Breast epithelium (tissue), 4 donors: ENCODE results near the gene DPP9. TPM values are rescaled to one million over a fixed set of nuclear protein-coding genes. Genes with fewer than 3 reads are reported as not detected.
"Not testable (repeated sequence)": the region's sequence is repeated elsewhere in the genome, so short reads cannot be mapped to it uniquely, and the experiment has no call there.

Experiments used
- DNase-seq, 2 donors: peaks; one replicate each; pipeline ENCODE4 v3.0.0-alpha.2; 2019; ENCODE audit warnings: low spot score in 2 of 2
- H3K27ac ChIP-seq, 2 donors: fragments of 200-600 bp; sonication (generic) in 1 of 2; one replicate each; pipeline ENCODE4 v1.5.1; 2016 to 2019; ENCODE audit warnings: mild to moderate bottlenecking in 1 of 2
- H3K27me3 ChIP-seq, 2 donors: fragments of 200-600 bp; sonication (generic) in 1 of 2; one replicate each; pipeline versions ENCODE4 v1.5.1 to v1.6.0; 2017 to 2019; ENCODE audit warnings: control low read depth in 1 of 2, mild to moderate bottlenecking in 1 of 2
- H3K36me3 ChIP-seq: fragments of 200-600 bp; one replicate; pipeline ENCODE4 v1.5.1; 2019
- H3K4me1 ChIP-seq, 2 donors: fragments of 200-600 bp; sonication (generic); one replicate each; pipeline ENCODE4 v1.5.1; 2016 to 2019; ENCODE audit warnings: control low read depth in 1 of 2
- H3K4me3 ChIP-seq, 3 donors: fragments of 200-600 bp; sonication (generic); 1 replicate in 2 of 3; 2 replicates in 1 of 3; pipeline ENCODE4 v1.5.1; 2016 to 2019; ENCODE audit warnings: mild to moderate bottlenecking in 3 of 3, moderate library complexity in 2 of 3
- H3K9me3 ChIP-seq, 2 donors: fragments of 200-600 bp; sonication (generic) in 1 of 2; one replicate each; pipeline ENCODE4 v1.5.1; 2016 to 2019; ENCODE audit warnings: control low read depth in 1 of 2
- CTCF ChIP-seq, 3 donors: fragments of 450-650 bp; IDR thresholded peaks; one replicate each; pipeline ENCODE4 v1.5.1; 2016 to 2017; ENCODE audit warnings: antibody characterized with exemption in 3 of 3, mild to moderate bottlenecking in 3 of 3, moderate library complexity in 3 of 3
- POLR2A ChIP-seq: fragments of 450-650 bp; IDR thresholded peaks from one replicate; pipeline ENCODE4 v1.6.1; 2016; ENCODE audit warnings: antibody characterized with exemption, mild to moderate bottlenecking, moderate library complexity
- POLR2AphosphoS5 ChIP-seq, 3 donors: sonication (generic); formaldehyde crosslinking; IDR thresholded peaks; one replicate each; pipeline ENCODE4 v1.6.1; 2017; ENCODE audit warnings: antibody characterized with exemption in 3 of 3
- intact Hi-C: fragments of 100-400 bp; cut with DNase I; formaldehyde crosslinking; loops from one replicate; pipeline ENCODE4 v1.15.1; 2023; ENCODE audit warnings: low total_unique reads
- total RNA-seq, 3 donors: library from RNA; depleted of rRNA; stranded (reverse); fragments of >200 nt; gene quantifications; one replicate each; pipeline ENCODE4 v1.1.0, GENCODE V29; 2016

Gene DPP9
- total RNA-seq, 3 donors from 2014 or later = 33.6 to 74.1 (median 49.6) TPM

- intact Hi-C loops = no loop called here
- H3K9me3 ChIP-seq = no peaks in the 10 kb centered on the region
- H3K4me1 ChIP-seq = no peaks in the 10 kb centered on the region
- no peaks in the 10 kb centered on the region for H3K27me3 ChIP-seq
- no peaks in the 10 kb centered on the region for H3K36me3 ChIP-seq
- no peak for DNase-seq
- no peak overlapping the region for H3K27ac ChIP-seq
- TF ChIP-seq CTCF (IDR thresholded peaks at IDR 0.05) = no peak
- no peak for TF ChIP-seq POLR2A
- no peak for TF ChIP-seq POLR2AphosphoS5 (IDR thresholded peaks at IDR 0.05)
- no peak overlapping the region for H3K4me3 ChIP-seq
Observed at GRCh38 chr19:4748185-4748584, 24.5 kb upstream of the DPP9 start.

- Histone ChIP-seq H3K27ac (no peak overlapping the region), H3K4me3 (no peak overlapping the region), H3K27me3 (no peaks in the 10 kb centered on the region), H3K9me3 (no peaks in the 10 kb centered on the region), H3K36me3 (no peaks in the 10 kb centered on the region), H3K4me1 (no peaks in the 10 kb centered on the region)
- TF ChIP-seq POLR2AphosphoS5 (IDR thresholded peaks at IDR 0.05) (no peak), POLR2A (no peak), CTCF (IDR thresholded peaks at IDR 0.05) (no peak)
- intact Hi-C loops = no loop called here
- no peak for DNase-seq
Observed at GRCh38 chr19:4745986-4746385, 22.3 kb upstream of the DPP9 start.

GRCh38 chr19:4745175-4745574 lies 21.5 kb upstream of the DPP9 start:
- not testable (repeated sequence) for H3K9me3 ChIP-seq

DNA sequence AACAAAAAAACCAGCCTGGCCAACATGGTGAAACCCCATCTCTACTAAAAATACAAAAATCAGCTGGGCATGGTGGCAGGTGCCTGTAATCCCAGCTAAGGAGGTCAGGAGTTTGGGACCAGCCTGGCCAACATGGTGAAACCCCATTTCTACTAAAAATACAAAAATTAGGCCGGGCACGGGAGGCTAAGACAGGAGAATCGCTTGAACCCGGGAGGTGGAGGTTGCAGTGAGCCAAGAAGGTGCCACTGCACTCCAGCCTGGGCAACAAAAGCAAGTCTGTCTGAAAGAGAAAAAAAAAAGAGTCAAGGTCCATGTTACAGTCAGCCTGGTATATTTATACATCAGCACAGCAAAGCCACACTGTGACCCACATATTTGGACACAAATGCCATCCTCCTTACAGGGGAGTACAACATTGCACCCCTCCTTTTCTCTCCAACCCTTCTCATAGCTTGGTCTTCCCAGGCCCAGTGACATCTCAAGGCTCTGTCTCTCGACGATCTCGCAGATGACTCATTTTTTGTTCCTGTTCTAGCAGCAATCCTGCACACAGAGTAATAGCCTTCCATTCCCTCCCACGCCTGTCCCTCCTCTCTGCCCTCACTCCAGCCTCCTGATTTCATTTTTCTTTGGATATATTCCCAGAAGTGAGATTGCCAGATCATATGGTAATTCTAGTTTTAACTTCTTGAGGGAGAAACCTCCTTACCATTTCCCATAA lies 21.0 kb upstream of the DPP9 start:
- Histone ChIP-seq H3K9me3 (no peaks in the 10 kb centered on the region), H3K4me1 (no peaks in the 10 kb centered on the region), H3K27ac (peak overlapping the region; percentile 68 to 72), H3K36me3 (no peaks in the 10 kb centered on the region), H3K4me3 (no peak overlapping the region), H3K27me3 (no peaks in the 10 kb centered on the region)
- TF ChIP-seq POLR2A = no peak
- no peak for TF ChIP-seq POLR2AphosphoS5 (IDR thresholded peaks at IDR 0.05)
- no peak for TF ChIP-seq CTCF (IDR thresholded peaks at IDR 0.05)
- peak in 1 of 2 donors; percentile 57 for DNase-seq
- intact Hi-C loops = no loop called here

More at GRCh38 chr19:4745175-4745574, 21.5 kb upstream of the DPP9 start:
- H3K27me3 ChIP-seq, H3K4me1 ChIP-seq, DNase-seq, H3K4me3 ChIP-seq, H3K36me3 ChIP-seq, intact Hi-C loops: not testable (repeated sequence)
- H3K27ac ChIP-seq = peak overlapping the region; percentile 68 to 72

DNA sequence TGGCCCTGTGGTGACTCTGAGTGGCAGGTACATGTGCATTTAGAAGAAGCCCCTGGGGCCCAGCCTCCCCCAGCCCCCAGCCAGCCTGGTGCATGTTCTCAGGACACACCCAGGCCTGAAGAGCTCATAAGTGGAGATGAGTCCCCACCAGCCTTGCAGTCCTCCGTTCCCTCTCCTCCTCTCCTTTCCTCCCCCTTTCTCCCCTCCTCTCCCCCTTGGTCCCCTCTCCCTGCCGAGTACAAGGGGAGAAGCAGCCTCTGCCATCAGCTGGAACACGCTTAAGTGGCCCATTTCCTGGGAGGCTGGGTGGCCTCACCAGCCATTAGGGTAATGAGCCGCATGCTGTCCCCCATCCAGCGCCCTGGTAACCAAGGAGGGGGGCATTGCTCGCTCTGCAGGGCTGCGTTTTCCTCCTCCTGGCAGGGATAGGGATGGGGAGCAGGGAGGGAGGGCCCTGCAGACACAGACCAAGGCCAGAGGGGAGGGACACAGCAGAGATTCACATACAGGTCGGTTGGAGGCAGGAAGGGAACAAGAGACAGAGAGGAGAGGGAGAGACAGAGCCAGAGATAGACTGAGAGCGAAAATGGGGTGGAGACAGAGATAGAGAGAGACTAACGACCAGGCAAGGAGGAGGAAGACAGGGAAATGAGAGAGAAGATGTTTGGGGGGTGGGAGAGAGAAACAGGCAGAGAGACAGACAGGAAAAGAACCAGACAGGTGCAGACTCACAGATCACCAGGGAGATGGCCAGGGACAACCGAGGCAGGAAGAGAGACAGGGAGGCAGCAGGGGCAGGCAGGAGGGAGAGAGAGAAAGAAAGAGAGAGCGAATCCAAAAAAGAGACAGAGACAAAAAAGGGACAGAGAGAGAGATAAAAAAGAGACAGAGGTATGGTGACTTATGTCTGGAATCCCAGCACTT lies 19.3 kb upstream of the DPP9 start:
- no peaks in the 10 kb centered on the region for H3K9me3 ChIP-seq
- H3K36me3 ChIP-seq = no peaks in the 10 kb centered on the region
- intact Hi-C loops = no loop called here
- DNase-seq = no peak
- peak overlapping the region; percentile 54 to 84 for H3K27ac ChIP-seq
- no peak overlapping the region for H3K4me3 ChIP-seq
- TF ChIP-seq POLR2A = no peak
- H3K4me1 ChIP-seq = no peaks in the 10 kb centered on the region
- no peaks in the 10 kb centered on the region for H3K27me3 ChIP-seq

GRCh38 chr19:4740092-4740491 lies 16.4 kb upstream of the DPP9 start:
- intact Hi-C loops = no loop called here
- Histone ChIP-seq H3K27ac (no peak overlapping the region), H3K9me3 (no peaks in the 10 kb centered on the region), H3K4me1 (no peaks in the 10 kb centered on the region), H3K36me3 (no peaks in the 10 kb centered on the region), H3K4me3 (no peak overlapping the region), H3K27me3 (peaks cover 0 to 4% of the 10 kb centered on the region in 2 donors)
- TF ChIP-seq CTCF (IDR thresholded peaks at IDR 0.05) = no peak
- no peak for TF ChIP-seq POLR2A
- TF ChIP-seq POLR2AphosphoS5 (IDR thresholded peaks at IDR 0.05) = no peak
- no peak for DNase-seq
